BJ (cell line): ENCODE data around the gene C1orf105. TPM values are rescaled to one million over a fixed set of nuclear protein-coding genes. Genes with fewer than 3 reads are reported as not detected.

Experiments
- CTCF ChIA-PET: fragments of 350-600 bp; formaldehyde crosslinking; extraction: SDS; loops from one replicate; lab custom pipeline; 2021; ENCODE audit warnings: antibody characterized with exemption, inconsistent platforms; lab: Yijun Ruan, JAX
- POLR2A ChIA-PET: fragments of 300-600 bp; sonication (Branson Sonifier 250); formaldehyde crosslinking; extraction: SDS; loops from one replicate; lab custom pipeline; 2021; ENCODE audit warnings: antibody characterized with exemption; lab: Charles Lee
- DNase-seq: peaks from one replicate; pipeline ENCODE4 v3.0.0-alpha.2; 2011; ENCODE audit warnings: low read depth
- H3K27me3 ChIP-seq: 2 replicates; pipeline ENCODE4 v1.6.0; 2011; ENCODE audit warnings: low read length; ENCODE audit not compliant: control insufficient read depth, insufficient read depth
- H3K36me3 ChIP-seq: 2 replicates; pipeline ENCODE4 v1.5.1; 2011; ENCODE audit warnings: low read length; ENCODE audit not compliant: control insufficient read depth, insufficient read depth
- H3K4me3 ChIP-seq: 2 replicates; pipeline ENCODE4 v1.5.1; 2011; ENCODE audit warnings: low read depth, mild to moderate bottlenecking, control low read depth, low read length
- CTCF ChIP-seq: IDR thresholded peaks from 2 replicates; pipeline ENCODE4 v1.5.1; 2011; ENCODE audit warnings: low read depth, mild to moderate bottlenecking, control low read depth, inconsistent platforms, low read length, moderate library complexity; ENCODE audit not compliant: insufficient read depth
- polyA plus RNA-seq: library from polyadenylated mRNA; depleted of rRNA; stranded (reverse); fragments of >200 nt; gene quantifications from 2 replicates; pipeline ENCODE4 v1.2.3, GENCODE V29; 2011

C1orf105 gene
- polyA plus RNA-seq, 1 experiment: not detected

- CTCF ChIA-PET: interaction anchor here (0.8 to 1.1 kb wide), 5 partner anchors 11 to 35 kb away, joined by 3 to 4 read pairs (median 3); no protein-coding TSS in a partner anchor
Observed at GRCh38 chr1:172497230-172497629, 76.7 kb downstream of the C1orf105 start.

GRCh38 chr1:172498857-172499256, 78.4 kb downstream of the C1orf105 start:
- H3K36me3 ChIP-seq: no peaks in the 10 kb centered on the region
- DNase-seq: no peak
- no peaks in the 10 kb centered on the region for H3K27me3 ChIP-seq
- ChIA-PET POLR2A (no interaction called here), CTCF (no interaction called here)
- TF ChIP-seq CTCF: no peak
- H3K4me3 ChIP-seq: no peak overlapping the region

More at GRCh38 chr1:172497230-172497629, 76.7 kb downstream of the C1orf105 start:
- POLR2A ChIA-PET: no interaction called here
- peak; percentile 39 for DNase-seq
- H3K4me3 ChIP-seq: peak overlapping the region; percentile 5; the same call in 1 of the 2 replicates
- no peaks in the 10 kb centered on the region for H3K27me3 ChIP-seq
- TF ChIP-seq CTCF: no peak
- H3K36me3 ChIP-seq: no peaks in the 10 kb centered on the region

- no peak for DNase-seq
- Histone ChIP-seq H3K4me3 (no peak overlapping the region), H3K27me3 (no peaks in the 10 kb centered on the region), H3K36me3 (no peaks in the 10 kb centered on the region)
- no peak for TF ChIP-seq CTCF
- ChIA-PET CTCF (no interaction called here), POLR2A (no interaction called here)
Observed at GRCh38 chr1:172499636-172500141, 79.2 kb downstream of the C1orf105 start.

DNA sequence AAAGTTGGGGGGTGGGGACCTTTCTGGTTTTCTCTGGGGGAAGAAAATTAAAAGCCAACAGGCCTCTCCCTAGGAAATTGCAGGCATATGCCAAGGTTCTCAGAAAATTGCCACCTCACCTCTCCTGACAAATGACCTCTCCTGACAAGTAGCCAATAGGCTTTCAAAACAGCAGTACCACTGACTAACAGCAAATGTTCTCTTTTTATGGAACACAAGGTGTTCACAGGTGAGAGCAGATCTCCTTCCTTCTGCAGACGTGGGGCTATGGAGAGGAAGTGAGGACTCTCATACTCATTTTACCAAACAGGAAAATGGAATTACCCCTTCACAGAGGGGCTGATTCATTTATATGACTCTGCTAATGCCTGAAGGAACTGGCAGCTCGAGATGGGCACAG, 79.7 kb downstream of the C1orf105 start:
- Histone ChIP-seq H3K4me3 (no peak overlapping the region), H3K27me3 (no peaks in the 10 kb centered on the region; the same call in 1 of the 2 replicates), H3K36me3 (no peaks in the 10 kb centered on the region)
- no peak for TF ChIP-seq CTCF
- POLR2A ChIA-PET: no interaction called here
- CTCF ChIA-PET: no interaction called here
- no peak for DNase-seq

- no peak for DNase-seq
- Histone ChIP-seq H3K27me3 (no peaks in the 10 kb centered on the region; the same call in 1 of the 2 replicates), H3K36me3 (no peaks in the 10 kb centered on the region), H3K4me3 (no peak overlapping the region)
- ChIA-PET CTCF (no interaction called here), POLR2A (no interaction called here)
- no peak for TF ChIP-seq CTCF
Observed at GRCh38 chr1:172507741-172508140, 87.3 kb downstream of the C1orf105 start.
